Measurements from ENCODE around the gene METAP1D. TPM values are rescaled to one million over a fixed set of nuclear protein-coding genes. Genes with fewer than 3 reads are reported as not detected.

The METAP1D gene
- total and polyA plus RNA-seq, 2 of the 4 experiments (the other 2 are of a cell fraction) = 3.4 to 5.5 TPM

- dilution Hi-C loops (cut with HindIII; ENCODE audit: low sequenced_read_pairs, unreplicated experiment) (no loop called here), intact Hi-C loops (cut with micrococcal nuclease) (loop anchor here (5.0 kb wide), 1 partner anchor 92 kb away; the partner anchor contains the start of gene METAP1D), in situ Hi-C loops (cut with MboI; ENCODE audit: low sequenced_read_pairs) (no loop called here)
- ATAC-seq (ENCODE audit: low read depth) = no peak
- Histone ChIP-seq H4K8ac (ENCODE audit: low read depth in 2 of 2, low read length in 2 of 2) (no peak overlapping the region), H2BK120ac (ENCODE audit: low read depth, low read length) (no peak overlapping the region), H3K4me3 (ENCODE audit: insufficient read depth, low read depth, low read length) (no peak overlapping the region), H2BK20ac (ENCODE audit: low read depth, low read length) (no peak overlapping the region), H3K9me3 (ENCODE audit: control insufficient read depth, insufficient read depth, low read length) (peaks cover 5% of the 10 kb centered on the region; the same call in 1 of the 2 replicates), H3K9ac (ENCODE audit: low read depth, low read length) (no peak overlapping the region), H3K4ac (ENCODE audit: low read depth, low read length) (no peak overlapping the region), H3K79me1 (ENCODE audit: low read depth in 1 of 2, low read length in 2 of 2) (no peaks in the 10 kb centered on the region), H3K18ac (ENCODE audit: low read depth, low read length) (no peak overlapping the region), H3K27me3 (ENCODE audit: control insufficient read depth, insufficient read depth, low read length) (peaks cover 82% of the 10 kb centered on the region), H2AFZ (replicated peaks; ENCODE audit: low read length, poor library complexity) (no peak overlapping the region), H3K36me3 (ENCODE audit: control insufficient read depth, insufficient read depth, low read length) (no peaks in the 10 kb centered on the region), H4K91ac (ENCODE audit: insufficient read depth, low read depth, low read length) (no peak overlapping the region), H3K27ac (ENCODE audit: insufficient read depth, low read length) (no peak overlapping the region), H3K14ac (replicated peaks; ENCODE audit: low read depth, low read length) (no peak overlapping the region), H3K4me1 (ENCODE audit: control insufficient read depth, insufficient read depth, low read length) (no peaks in the 10 kb centered on the region; the same call in 1 of the 2 replicates), H4K5ac (ENCODE audit: low read depth, low read length) (no peak overlapping the region), H3K9me1 (ENCODE audit: insufficient read depth, low read length) (no peaks in the 10 kb centered on the region), H3K23ac (ENCODE audit: low read depth, low read length) (no peak overlapping the region), H2AK9ac (replicated peaks; ENCODE audit: low read depth, low read length, poor library complexity) (no peak overlapping the region), H4K20me1 (ENCODE audit: insufficient read depth, low read length) (peaks cover 8% of the 10 kb centered on the region; the same call in 1 of the 2 replicates), H2BK5ac (ENCODE audit: low read depth, low read length, poor library complexity, severe bottlenecking) (no peak overlapping the region), H2BK15ac (ENCODE audit: low read depth, low read length) (no peak overlapping the region), H3K56ac (ENCODE audit: extremely low read depth, insufficient read depth, low read length) (no peak overlapping the region), H2AK5ac (ENCODE audit: low read depth, low read length) (no peak overlapping the region), H3K4me2 (ENCODE audit: low read depth, low read length) (no peak overlapping the region)
- ChIA-PET CTCF (no interaction called here), POLR2A (ENCODE audit: unreplicated experiment) (no interaction called here)
- no peak for DNase-seq
- WGBS, 2 experiments (ENCODE audit: extremely low coverage in 2 of 2, insufficient read length in 1 of 2) = 20% methylated on average over 1 of the region's 10 CpGs; no CpG with 5 or more reads in 1 of the 2 experiments
- no peak for TF ChIP-seq BHLHE40 (IDR thresholded peaks at IDR 0.05; ENCODE audit: low read depth, low read length)
- no peak for TF ChIP-seq NFE2L2 (IDR thresholded peaks at IDR 0.05; ENCODE audit: low read depth, low read length)
- no peak for TF ChIP-seq FOS (IDR thresholded peaks at IDR 0.05; ENCODE audit: low read depth, low read length)
- no peak for TF ChIP-seq POLR2A (IDR thresholded peaks at IDR 0.05; ENCODE audit: low read depth, low read length)
- TF ChIP-seq RFX5 (IDR thresholded peaks at IDR 0.05; ENCODE audit: low read depth, low read length) = no peak
- TF ChIP-seq CHD1 (IDR thresholded peaks at IDR 0.05; ENCODE audit: low read depth, low read length) = no peak
- TF ChIP-seq MAFK (IDR thresholded peaks at IDR 0.05; ENCODE audit: low read depth, low read length) = no peak
- TF ChIP-seq RAD21 (IDR thresholded peaks at IDR 0.05; ENCODE audit: low read length) = no peak
- TF ChIP-seq ELK1 (IDR thresholded peaks at IDR 0.05; ENCODE audit: borderline replicate concordance, low read depth, low read length) = no peak
- no peak for TF ChIP-seq MXI1 (IDR thresholded peaks at IDR 0.05; ENCODE audit: borderline replicate concordance, low read depth, low read length)
- no peak for TF ChIP-seq SMC3 (IDR thresholded peaks at IDR 0.05; ENCODE audit: low read depth, low read length)
- TF ChIP-seq RCOR1 (IDR thresholded peaks at IDR 0.05; ENCODE audit: insufficient replicate concordance, low read length) = no peak
- TF ChIP-seq MAZ (IDR thresholded peaks at IDR 0.05; ENCODE audit: borderline replicate concordance, low read depth, low read length) = no peak
- no peak for TF ChIP-seq CTCF (conservative IDR thresholded peaks at IDR 0.05; ENCODE audit: low read depth, low read length)
- TF ChIP-seq, protein P1, sequence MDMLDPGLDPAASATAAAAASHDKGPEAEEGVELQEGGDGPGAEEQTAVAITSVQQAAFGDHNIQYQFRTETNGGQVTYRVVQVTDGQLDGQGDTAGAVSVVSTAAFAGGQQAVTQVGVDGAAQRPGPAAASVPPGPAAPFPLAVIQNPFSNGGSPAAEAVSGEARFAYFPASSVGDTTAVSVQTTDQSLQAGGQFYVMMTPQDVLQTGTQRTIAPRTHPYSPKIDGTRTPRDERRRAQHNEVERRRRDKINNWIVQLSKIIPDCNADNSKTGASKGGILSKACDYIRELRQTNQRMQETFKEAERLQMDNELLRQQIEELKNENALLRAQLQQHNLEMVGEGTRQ (IDR thresholded peaks at IDR 0.05; ENCODE audit: low read depth, low read length) = no peak
- no peak for TF ChIP-seq CEBPB (IDR thresholded peaks at IDR 0.05; ENCODE audit: low read depth, low read length)
- no TSS peak for BruUV-seq (replicated peaks)
Observed at GRCh38 chr2:172089005-172089504, 89.3 kb downstream of the METAP1D start.
